HepG2 (cell line): Measurements from ENCODE around the gene NEAT1. TPM values are rescaled to one million over a fixed set of nuclear protein-coding genes. Genes with fewer than 3 reads are reported as not detected.

Source experiments
- ATAD3A ChIP-seq: sonication (generic); formaldehyde crosslinking; IDR thresholded peaks from 2 replicates; pipeline ENCODE4 v1.4.0; 2020; ENCODE audit warnings: missing genetic modification reagents
- DZIP1 ChIP-seq: sonication (generic); formaldehyde crosslinking; IDR thresholded peaks from 2 replicates; pipeline ENCODE4 v1.5.0; 2020; ENCODE audit warnings: mild to moderate bottlenecking, missing genetic modification reagents
- IKZF4 ChIP-seq: sonication (generic); formaldehyde crosslinking; IDR thresholded peaks from 2 replicates; pipeline ENCODE4 v1.5.1; 2020; ENCODE audit warnings: borderline replicate concordance, mild to moderate bottlenecking, low read depth, missing genetic modification reagents; ENCODE audit errors: not compliant biosample characterization
- MXI1 ChIP-seq: IDR thresholded peaks from 3 replicates; pipeline ENCODE4 v1.6.1; 2012; ENCODE audit warnings: low read depth, low read length, inconsistent platforms, borderline replicate concordance
- NAIF1 ChIP-seq: sonication (generic); formaldehyde crosslinking; IDR thresholded peaks from 2 replicates; pipeline ENCODE4 v1.5.0; 2020; ENCODE audit warnings: mild to moderate bottlenecking, missing genetic modification reagents, borderline replicate concordance
- TCF12 ChIP-seq, 2 experiments: fragments of 450-650 bp in 1 of 2; sonication (generic) in 1 of 2; formaldehyde crosslinking in 1 of 2; IDR thresholded peaks; 2 replicates each; pipeline versions ENCODE4 v1.6.1 to v1.8.0; 2017 to 2022; ENCODE audit warnings: antibody characterized with exemption in 1 of 2, mild to moderate bottlenecking in 1 of 2, missing genetic modification reagents in 1 of 2, moderate library complexity in 1 of 2
- THRA ChIP-seq: sonication (generic); formaldehyde crosslinking; IDR thresholded peaks from 2 replicates; pipeline ENCODE4 v1.4.0; 2020; ENCODE audit warnings: missing genetic modification reagents, borderline replicate concordance
- TRIM24 ChIP-seq: sonication (generic); formaldehyde crosslinking; IDR thresholded peaks from 2 replicates; pipeline ENCODE4 v1.8.0; 2022; ENCODE audit warnings: mild to moderate bottlenecking, missing genetic modification reagents
- ZBED4 ChIP-seq: sonication (generic); formaldehyde crosslinking; IDR thresholded peaks from 2 replicates; pipeline ENCODE4 v1.4.0; 2020; ENCODE audit warnings: missing genetic modification reagents, borderline replicate concordance
- ZC3H4 ChIP-seq: sonication (generic); formaldehyde crosslinking; IDR thresholded peaks from 2 replicates; pipeline ENCODE4 v1.4.0; 2020; ENCODE audit warnings: missing genetic modification reagents, borderline replicate concordance
- ZNF136 ChIP-seq: sonication (generic); formaldehyde crosslinking; IDR thresholded peaks from 2 replicates; pipeline ENCODE4 v1.8.1; 2022; ENCODE audit warnings: low read depth, mild to moderate bottlenecking, moderate library complexity, missing genetic modification reagents
- ZNF138 ChIP-seq: sonication (generic); formaldehyde crosslinking; IDR thresholded peaks from 2 replicates; pipeline ENCODE4 v1.5.0; 2020; ENCODE audit warnings: mild to moderate bottlenecking, low read depth, missing genetic modification reagents
- ZNF225 ChIP-seq: sonication (generic); formaldehyde crosslinking; IDR thresholded peaks from 2 replicates; pipeline ENCODE4 v1.4.0; 2020; ENCODE audit warnings: mild to moderate bottlenecking, missing genetic modification reagents
- polyA plus RNA-seq, 8 experiments: library from polyadenylated mRNA; depleted of rRNA in 3 of 8; stranded (reverse) in 7 of 8; unstranded in 1 of 8; fragments of >200 nt; fragmentation: Illumina TruSeq in 4 of 8; extraction: Trizol in 4 of 8; gene quantifications; 2 replicates each; pipeline versions ENCODE4 v1.2.1 to v1.2.3, GENCODE V29; 2011 to 2016; ENCODE audit warnings: low read depth in 4 of 8, missing spikeins in 1 of 8, mixed read lengths in 1 of 8; ENCODE audit not compliant: insufficient read depth in 1 of 8
- total RNA-seq, 5 experiments: library from RNA; depleted of rRNA; stranded (reverse); fragments of >200 nt; fragmentation: Illumina TruSeq; extraction: Trizol; gene quantifications; 2 replicates each; pipeline ENCODE4 v1.2.3, GENCODE V29; 2016; ENCODE audit warnings: low read depth in 1 of 5

NEAT1 gene
- total and polyA plus RNA-seq, 2 of the 13 experiments (the other 11 are each of a cell fraction or from before 2014, with no cell fraction given), result 20.5 to 41.2 TPM

- TF ChIP-seq ZC3H4, result peak; percentile 97; the same call in 1 of the 2 replicates
- peak; percentile 17; the same call in 1 of the 2 replicates for TF ChIP-seq ZBED4 (CRISPR knock-in tag)
- no peak for TF ChIP-seq TRIM24 (CRISPR knock-in tag)
- no peak for TF ChIP-seq TCF12 (IDR thresholded peaks at IDR 0.05)
- TF ChIP-seq TCF12 (CRISPR knock-in tag; IDR thresholded peaks at IDR 0.05), result peak; percentile 41; the same call in 1 of the 2 replicates
- TF ChIP-seq THRA, result peak; percentile 87; the same call in 1 of the 2 replicates
- peak; percentile 28 for TF ChIP-seq IKZF4
- no peak for TF ChIP-seq ATAD3A
- peak; percentile 87; the same call in 1 of the 2 replicates for TF ChIP-seq DZIP1 (CRISPR knock-in tag)
- TF ChIP-seq ZNF136 (CRISPR knock-in tag), result no peak
- peak; percentile 73 for TF ChIP-seq NAIF1 (CRISPR knock-in tag)
- TF ChIP-seq ZNF138 (CRISPR knock-in tag), result peak; percentile 71; the same call in 1 of the 2 replicates
- peak; percentile 61; the same call in 2 of the 3 replicates for TF ChIP-seq MXI1
- no peak for TF ChIP-seq ZNF225
Measured at GRCh38 chr11:65422633-65423515, at the start of gene NEAT1 (continued).
